Muscle layer of colon (tissue), 2 donors: ENCODE results near the gene BBS2.
A peak's percentile ranks its signal among the peaks of the same experiment; 100 is the strongest.

Source experiments
- H3K27ac ChIP-seq: one replicate; pipeline ENCODE4 v1.7.0; 2013; ENCODE audit warnings: low read depth, mild to moderate bottlenecking, low read length, moderate library complexity
- H3K27me3 ChIP-seq, 2 donors: one replicate each; pipeline ENCODE4 v1.7.0; 2013; ENCODE audit warnings: low read length in 2 of 2, mild to moderate bottlenecking in 2 of 2; ENCODE audit not compliant: insufficient read depth in 2 of 2, control insufficient read depth in 1 of 2
- H3K36me3 ChIP-seq: one replicate; pipeline ENCODE4 v1.7.0; 2013; ENCODE audit warnings: mild to moderate bottlenecking, low read length; ENCODE audit not compliant: insufficient read depth
- H3K4me1 ChIP-seq: one replicate; pipeline ENCODE4 v1.7.0; 2013; ENCODE audit warnings: mild to moderate bottlenecking, low read length; ENCODE audit not compliant: insufficient read depth
- H3K4me3 ChIP-seq, 2 donors: one replicate each; pipeline ENCODE4 v1.7.0; 2013; ENCODE audit warnings: low read length in 2 of 2, low read depth in 1 of 2, mild to moderate bottlenecking in 1 of 2, moderate library complexity in 1 of 2
- H3K9ac ChIP-seq: one replicate; pipeline ENCODE4 v1.7.0; 2013; ENCODE audit warnings: low read length
- H3K9me3 ChIP-seq: one replicate; pipeline ENCODE4 v1.7.0; 2013; ENCODE audit warnings: mild to moderate bottlenecking, low read length
- donor health status: abdominal sarcoma.
- donor health status: Adenocarcinoma of cecum.

The BBS2 gene

GRCh38 chr16:56450275-56450985, 69.4 kb downstream of the BBS2 start:
- Histone ChIP-seq H3K9me3 (no peaks in the 10 kb centered on the region), H3K9ac (peak overlapping the region; percentile 52), H3K36me3 (peaks cover 20% of the 10 kb centered on the region), H3K27ac (peak overlapping the region; percentile 73), H3K27me3 (no peaks in the 10 kb centered on the region), H3K4me1 (peaks cover 25% of the 10 kb centered on the region), H3K4me3 (peak overlapping the region; percentile 95 to 98)

- no peak overlapping the region for H3K9ac ChIP-seq
- H3K4me3 ChIP-seq = no peak overlapping the region
- no peak overlapping the region for H3K27ac ChIP-seq
- peaks cover 24% of the 10 kb centered on the region for H3K4me1 ChIP-seq
- H3K27me3 ChIP-seq = no peaks in the 10 kb centered on the region
- no peaks in the 10 kb centered on the region for H3K9me3 ChIP-seq
- H3K36me3 ChIP-seq = peaks cover 18% of the 10 kb centered on the region
Observed at GRCh38 chr16:56448005-56448404, 71.8 kb downstream of the BBS2 start.

- H3K4me1 ChIP-seq = peaks cover 17% of the 10 kb centered on the region
- peaks cover 17% of the 10 kb centered on the region for H3K36me3 ChIP-seq
- H3K27me3 ChIP-seq = no peaks in the 10 kb centered on the region
- H3K9me3 ChIP-seq = no peaks in the 10 kb centered on the region
- H3K9ac ChIP-seq = no peak overlapping the region
- no peak overlapping the region for H3K27ac ChIP-seq
- no peak overlapping the region for H3K4me3 ChIP-seq
Observed at GRCh38 chr16:56447286-56447685, 72.5 kb downstream of the BBS2 start.

- H3K4me1 ChIP-seq = no peaks in the 10 kb centered on the region
- no peak overlapping the region for H3K4me3 ChIP-seq
- no peak overlapping the region for H3K27ac ChIP-seq
- H3K9ac ChIP-seq = no peak overlapping the region
- H3K36me3 ChIP-seq = peaks cover 46% of the 10 kb centered on the region
- no peaks in the 10 kb centered on the region for H3K9me3 ChIP-seq
- no peaks in the 10 kb centered on the region for H3K27me3 ChIP-seq
Observed at GRCh38 chr16:56438038-56438437, 81.8 kb downstream of the BBS2 start.

GRCh38 chr16:56436258-56436657, 83.6 kb downstream of the BBS2 start:
- Histone ChIP-seq H3K27ac (no peak overlapping the region), H3K27me3 (no peaks in the 10 kb centered on the region), H3K4me1 (no peaks in the 10 kb centered on the region), H3K9me3 (no peaks in the 10 kb centered on the region), H3K4me3 (no peak overlapping the region), H3K9ac (no peak overlapping the region), H3K36me3 (peaks cover 59% of the 10 kb centered on the region)
